AG09309 (cell line): ENCODE data around the gene S100A5.
"Not testable (repeated sequence)": the region's sequence is repeated elsewhere in the genome, so short reads cannot be mapped to it uniquely, and the experiment has no call there.

Experiments used
- DNase-seq: peaks from one replicate; pipeline ENCODE4 v3.0.0-alpha.2; 2010; ENCODE audit warnings: low read depth
- H3K4me3 ChIP-seq: 2 replicates; pipeline ENCODE4 v1.5.1; 2011; ENCODE audit warnings: mild to moderate bottlenecking, low read depth, low read length, moderate library complexity; ENCODE audit not compliant: control insufficient read depth
- TF ChIP-seq, protein P1 (sequence below): IDR thresholded peaks from 2 replicates; pipeline ENCODE4 v1.5.1; 2011; ENCODE audit warnings: mild to moderate bottlenecking, low read depth, low read length, inconsistent platforms; ENCODE audit not compliant: insufficient read depth, control insufficient read depth; ENCODE audit errors: missing control alignments

S100A5 gene, protein sequence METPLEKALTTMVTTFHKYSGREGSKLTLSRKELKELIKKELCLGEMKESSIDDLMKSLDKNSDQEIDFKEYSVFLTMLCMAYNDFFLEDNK

DNA sequence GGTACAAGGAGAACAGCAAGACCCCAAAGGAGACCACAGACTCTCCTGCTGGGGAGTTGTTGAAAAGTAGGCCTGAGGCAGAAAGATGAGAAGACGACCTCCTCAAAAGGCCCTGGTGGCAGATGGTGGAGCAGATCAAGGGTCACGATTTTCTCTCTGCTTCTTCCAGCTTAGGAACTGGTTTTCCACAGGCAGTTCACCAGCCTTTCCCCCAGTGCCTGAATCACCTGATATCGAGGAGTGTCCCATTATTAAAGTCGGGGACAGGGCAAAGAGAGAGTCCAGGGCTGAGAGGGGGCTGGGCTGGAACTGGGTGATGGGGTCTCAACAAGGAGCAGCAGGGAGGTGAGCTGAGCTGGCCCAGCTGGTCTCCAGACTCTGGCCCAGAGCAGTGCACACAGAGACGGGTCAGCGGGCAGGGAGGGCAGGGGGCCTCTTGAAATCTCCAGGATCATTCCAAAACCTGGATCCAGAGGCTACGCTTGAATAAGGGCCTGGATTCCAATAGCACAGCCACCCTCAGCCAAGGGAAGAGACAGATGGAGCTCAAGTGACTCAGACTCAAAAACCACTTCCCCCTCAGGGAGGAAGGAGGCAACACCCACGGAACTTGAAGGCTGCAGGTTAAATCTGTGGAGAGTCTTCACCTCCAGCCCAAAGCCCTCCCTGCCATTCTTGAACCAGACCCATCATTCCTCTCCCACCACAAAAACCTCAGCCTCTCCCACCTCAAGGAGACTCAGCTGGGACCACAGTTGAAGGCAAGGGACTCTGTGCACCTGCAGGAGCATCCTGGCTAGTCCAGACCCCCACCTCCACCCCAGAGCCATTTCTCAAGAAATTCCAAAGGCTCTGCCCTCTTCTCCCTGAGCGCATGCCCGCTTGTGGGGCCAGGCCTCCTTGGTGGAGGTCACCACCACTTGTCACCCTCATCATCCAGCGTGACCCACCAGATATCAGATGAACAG is at the start of gene S100A5:
S100A5 (minus strand) TSS at position 541 of the 968 bp plus-strand sequence. CDS start 743 bp downstream, outside the sequence.
- no peak for DNase-seq
- TF ChIP-seq, protein P1, sequence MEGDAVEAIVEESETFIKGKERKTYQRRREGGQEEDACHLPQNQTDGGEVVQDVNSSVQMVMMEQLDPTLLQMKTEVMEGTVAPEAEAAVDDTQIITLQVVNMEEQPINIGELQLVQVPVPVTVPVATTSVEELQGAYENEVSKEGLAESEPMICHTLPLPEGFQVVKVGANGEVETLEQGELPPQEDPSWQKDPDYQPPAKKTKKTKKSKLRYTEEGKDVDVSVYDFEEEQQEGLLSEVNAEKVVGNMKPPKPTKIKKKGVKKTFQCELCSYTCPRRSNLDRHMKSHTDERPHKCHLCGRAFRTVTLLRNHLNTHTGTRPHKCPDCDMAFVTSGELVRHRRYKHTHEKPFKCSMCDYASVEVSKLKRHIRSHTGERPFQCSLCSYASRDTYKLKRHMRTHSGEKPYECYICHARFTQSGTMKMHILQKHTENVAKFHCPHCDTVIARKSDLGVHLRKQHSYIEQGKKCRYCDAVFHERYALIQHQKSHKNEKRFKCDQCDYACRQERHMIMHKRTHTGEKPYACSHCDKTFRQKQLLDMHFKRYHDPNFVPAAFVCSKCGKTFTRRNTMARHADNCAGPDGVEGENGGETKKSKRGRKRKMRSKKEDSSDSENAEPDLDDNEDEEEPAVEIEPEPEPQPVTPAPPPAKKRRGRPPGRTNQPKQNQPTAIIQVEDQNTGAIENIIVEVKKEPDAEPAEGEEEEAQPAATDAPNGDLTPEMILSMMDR, result no peak
- H3K4me3 ChIP-seq, result no peak within 1 kb of the TSS

GRCh38 chr1:153588482-153588881 is 47.7 kb upstream of the S100A5 start:
- TF ChIP-seq, protein P1, result no peak
- DNase-seq, result no peak
- H3K4me3 ChIP-seq, result no peak overlapping the region

DNA sequence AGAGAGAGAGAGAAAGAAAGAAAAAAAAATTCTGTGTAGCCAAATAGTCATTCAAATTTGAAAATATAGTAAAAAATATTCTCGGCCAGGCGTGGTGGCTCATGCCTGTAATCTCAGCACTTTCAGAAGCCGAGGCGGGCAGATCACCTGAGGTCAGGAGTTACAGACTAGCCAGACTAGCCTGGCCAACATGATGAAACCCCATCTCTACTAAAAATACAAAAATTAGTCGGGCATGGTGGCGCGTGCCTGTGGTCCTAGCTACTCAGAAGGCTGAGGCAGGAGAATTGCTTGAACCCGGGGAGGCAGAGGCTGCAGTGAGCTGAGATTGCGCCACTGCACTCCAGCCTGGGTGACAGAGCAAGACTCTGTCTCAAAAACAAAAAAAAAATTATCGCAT is 47.3 kb upstream of the S100A5 start:
- DNase-seq, H3K4me3 ChIP-seq: not testable (repeated sequence)

GRCh38 chr1:153587314-153587713 is 46.6 kb upstream of the S100A5 start:
- TF ChIP-seq, protein P1, result no peak
- no peak overlapping the region for H3K4me3 ChIP-seq
- DNase-seq, result no peak

GRCh38 chr1:153586347-153586746 is 45.6 kb upstream of the S100A5 start:
- DNase-seq, result no peak
- TF ChIP-seq, protein P1, result no peak
- no peak overlapping the region for H3K4me3 ChIP-seq

GRCh38 chr1:153585006-153585405 is 44.3 kb upstream of the S100A5 start:
- TF ChIP-seq, protein P1, result no peak
- H3K4me3 ChIP-seq, result no peak overlapping the region
- no peak for DNase-seq

- TF ChIP-seq, protein P1, result no peak
- no peak for DNase-seq
- no peak overlapping the region for H3K4me3 ChIP-seq
These were observed 43.2 kb upstream of the S100A5 start for GRCh38 chr1:153583976-153584375.

GRCh38 chr1:153583514-153583913 is 42.8 kb upstream of the S100A5 start:
- DNase-seq, H3K4me3 ChIP-seq: not testable (repeated sequence)

DNA sequence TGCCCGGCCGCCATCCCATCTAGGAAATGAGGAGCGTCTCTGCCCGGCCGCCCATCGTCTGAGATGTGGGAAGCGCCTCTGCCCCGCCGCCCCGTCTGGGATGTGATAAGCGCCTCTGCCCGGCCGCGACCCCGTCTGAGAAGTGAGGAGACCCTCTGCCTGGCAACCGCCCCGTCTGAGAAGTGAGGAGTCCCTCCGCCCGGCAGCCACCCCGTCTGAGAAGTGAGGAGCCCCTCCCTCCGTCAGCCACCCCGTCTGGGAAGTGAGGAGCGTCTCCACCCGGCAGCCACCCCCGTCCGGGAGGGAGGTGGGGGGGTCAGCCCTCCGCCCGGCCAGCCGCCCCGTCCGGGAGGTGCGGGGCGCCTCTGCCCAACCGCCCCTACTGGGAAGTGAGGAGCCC is 42.1 kb upstream of the S100A5 start:
- DNase-seq, H3K4me3 ChIP-seq: not testable (repeated sequence)
